CD4-positive, alpha-beta T cell treated with Interleukin-4 for 1 hour (primary cell): ENCODE measurements around the gene SLC66A1.
"Not testable (repeated sequence)": the region's sequence is repeated elsewhere in the genome, so short reads cannot be mapped to it uniquely, and the experiment has no call there.

ENCODE experiments used
- DNase-seq, 2 donors: peaks; one replicate each; pipeline ENCODE4 v3.0.0-alpha.2; 2020 to 2022

The SLC66A1 gene

GRCh38 chr1:19311931-19312781 is at the start of gene SLC66A1, which contains the start of gene AKR7A2:
Gene SLC66A1 (plus strand): TSS chr1:19312326. CDS start chr1:19317678, 5,352 bp downstream.
Gene AKR7A2 (minus strand): TSS chr1:19312144. CDS start chr1:19312124, 20 bp downstream.
- DNase-seq, result peak; percentile 87 to 92

- DNase-seq, result no peak
Measured at GRCh38 chr1:19262744-19263143, 49.4 kb upstream of the SLC66A1 start.

- DNase-seq, result no peak
Measured at GRCh38 chr1:19268445-19268844, 43.7 kb upstream of the SLC66A1 start.

- DNase-seq, result not testable (repeated sequence)
Measured at GRCh38 chr1:19269427-19270342, 42.4 kb upstream of the SLC66A1 start.

GRCh38 chr1:19270343-19270730 is 41.8 kb upstream of the SLC66A1 start:
- not testable (repeated sequence) for DNase-seq

GRCh38 chr1:19272064-19272463 is 40.1 kb upstream of the SLC66A1 start:
- DNase-seq, result no peak

GRCh38 chr1:19273106-19273843 is 38.9 kb upstream of the SLC66A1 start:
- DNase-seq, result no peak

- not testable (repeated sequence) for DNase-seq
Measured at GRCh38 chr1:19273844-19274531, 38.1 kb upstream of the SLC66A1 start.

GRCh38 chr1:19274636-19275035 is 37.5 kb upstream of the SLC66A1 start:
- DNase-seq, result no peak

- DNase-seq, result no peak
Measured at GRCh38 chr1:19283891-19284290, 28.2 kb upstream of the SLC66A1 start.

- no peak for DNase-seq
Measured at GRCh38 chr1:19284881-19285280, 27.2 kb upstream of the SLC66A1 start.

GRCh38 chr1:19285366-19285765 is 26.8 kb upstream of the SLC66A1 start:
- not testable (repeated sequence) for DNase-seq

GRCh38 chr1:19285807-19286206 is 26.3 kb upstream of the SLC66A1 start:
- DNase-seq, result not testable (repeated sequence)

GRCh38 chr1:19287436-19288185 is 24.5 kb upstream of the SLC66A1 start:
- no peak for DNase-seq

- peak; percentile 46 to 53 for DNase-seq
Measured at GRCh38 chr1:19288324-19289241, 23.5 kb upstream of the SLC66A1 start, which contains the start of gene AKR7A3. Gene AKR7A3 (minus strand): TSS chr1:19288770. CDS start chr1:19288709, 61 bp downstream.

- DNase-seq, result no peak
Measured at GRCh38 chr1:19289244-19289643, 22.9 kb upstream of the SLC66A1 start.

GRCh38 chr1:19294638-19295037 is 17.5 kb upstream of the SLC66A1 start:
- DNase-seq, result no peak

- DNase-seq, result no peak
Measured at GRCh38 chr1:19300211-19300610, 11.9 kb upstream of the SLC66A1 start.

GRCh38 chr1:19304081-19304480 is 8.0 kb upstream of the SLC66A1 start:
- not testable (repeated sequence) for DNase-seq

GRCh38 chr1:19305880-19306279 is 6.2 kb upstream of the SLC66A1 start:
- DNase-seq, result no peak
